ENCODE data around the gene ZNF101.
A peak's percentile ranks its signal among the peaks of the same experiment; 100 is the strongest.

ZNF101 gene

GRCh38 chr19:19668230-19669012, at the start of gene ZNF101:
Gene ZNF101 (plus strand): TSS chr19:19668839. CDS start chr19:19668964, 125 bp downstream.
- DNase-seq (ENCODE audit: low spot score) = peak; percentile 97

GRCh38 chr19:19619181-19619848, 49.3 kb upstream of the ZNF101 start:
- no peak for DNase-seq (ENCODE audit: low spot score)

GRCh38 chr19:19619849-19620210, 48.8 kb upstream of the ZNF101 start:
- no peak for DNase-seq (ENCODE audit: low spot score)

GRCh38 chr19:19623383-19623782, 45.3 kb upstream of the ZNF101 start:
- no peak for DNase-seq (ENCODE audit: low spot score)

- DNase-seq (ENCODE audit: low spot score) = no peak
Measured at GRCh38 chr19:19624032-19624570, 44.5 kb upstream of the ZNF101 start.

DNA sequence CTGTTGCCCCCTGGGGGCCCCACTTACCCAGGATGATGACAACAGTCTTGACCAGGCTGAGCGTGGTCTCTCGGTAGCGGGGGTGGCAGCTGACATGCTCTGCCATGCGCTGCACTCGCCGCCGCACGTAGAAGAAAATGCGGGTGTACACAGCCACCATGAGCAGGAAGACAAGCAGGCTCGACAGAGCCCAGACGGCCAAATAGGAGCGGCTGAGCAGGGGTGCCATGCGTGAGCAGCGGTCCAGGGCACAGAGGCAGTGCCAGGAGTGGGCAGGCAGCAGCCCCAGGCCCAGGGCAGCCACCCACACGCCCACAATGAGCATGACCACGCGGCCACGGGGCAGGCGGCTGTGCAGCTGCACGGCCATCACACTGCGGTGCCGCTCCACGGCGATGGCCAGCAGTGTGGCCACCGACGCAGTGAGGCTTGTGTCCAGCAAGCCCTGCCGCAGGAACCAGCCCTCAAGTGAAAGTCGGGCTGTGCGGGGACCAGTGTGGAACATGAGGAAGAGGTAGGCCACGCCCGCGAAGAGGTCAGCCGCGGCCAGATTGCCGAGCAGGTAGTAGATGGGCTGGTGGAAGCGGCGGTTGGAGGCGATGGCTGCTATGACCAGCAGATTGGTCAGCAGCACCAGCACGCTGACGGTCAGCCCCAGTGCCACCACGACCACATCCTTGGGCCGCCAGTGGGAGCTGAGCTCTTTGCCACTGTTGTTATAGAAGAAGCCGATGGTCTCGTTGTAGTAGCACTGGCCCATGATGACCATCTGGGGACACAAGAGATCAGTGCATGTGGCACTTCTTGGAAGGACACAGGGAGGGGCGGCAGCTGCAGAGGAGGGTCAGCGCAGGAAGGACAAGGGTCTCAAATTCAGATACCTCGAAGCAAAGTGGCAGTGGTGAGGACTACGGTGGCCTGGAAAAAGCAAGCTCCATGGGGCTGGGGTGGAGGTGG, 41.8 kb upstream of the ZNF101 start:
- no peak for DNase-seq (ENCODE audit: low spot score)

DNA sequence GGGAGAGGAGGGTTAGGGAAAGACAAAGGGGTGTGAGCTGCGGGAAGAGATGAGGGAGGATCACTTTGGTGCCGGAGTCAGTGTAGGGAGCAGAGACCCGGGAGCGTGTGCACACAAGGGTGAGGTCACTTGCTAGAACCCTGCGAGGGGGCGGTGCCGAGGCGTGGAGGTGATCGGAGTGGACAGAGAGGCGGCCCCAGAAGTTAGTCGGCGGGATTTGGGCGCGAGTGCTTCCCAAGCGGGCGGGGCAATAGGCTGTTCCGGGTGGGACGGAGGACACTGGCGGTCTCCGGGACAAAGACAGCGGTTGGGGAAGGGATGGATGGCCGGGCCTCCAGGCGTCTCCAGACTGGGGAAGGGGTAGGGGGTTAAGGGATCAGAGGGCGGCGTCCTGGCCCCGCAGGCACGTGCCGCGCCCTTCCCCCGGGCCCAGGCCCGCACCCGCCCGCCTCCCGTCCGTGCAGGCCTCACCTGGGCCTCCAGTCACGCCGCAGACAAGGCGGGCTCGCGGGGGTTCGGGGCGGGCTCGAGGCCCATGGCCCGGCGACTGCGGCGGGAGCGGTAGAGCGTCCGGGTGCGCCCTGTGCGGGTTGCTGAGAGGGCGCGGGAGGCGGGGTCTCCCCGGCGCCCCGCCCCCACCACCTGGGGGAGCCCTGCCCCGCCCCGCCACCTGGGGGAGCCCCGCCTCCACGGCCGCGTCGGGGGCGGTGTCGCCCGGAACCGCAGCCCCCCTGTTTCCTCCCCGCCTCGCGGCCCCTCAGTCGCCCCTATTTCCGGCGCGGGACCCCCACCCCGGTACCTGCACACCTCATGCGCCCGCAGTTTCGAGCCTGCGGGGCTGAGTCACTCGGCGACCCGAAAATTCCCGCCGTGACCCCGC, 40.8 kb upstream of the ZNF101 start, which contains the start of gene LPAR2:
Gene LPAR2 (minus strand): TSS at position 600 of the 880 bp plus-strand sequence. CDS start 945 bp downstream, outside the sequence.
- peak; percentile 64 for DNase-seq (ENCODE audit: low spot score)

DNA sequence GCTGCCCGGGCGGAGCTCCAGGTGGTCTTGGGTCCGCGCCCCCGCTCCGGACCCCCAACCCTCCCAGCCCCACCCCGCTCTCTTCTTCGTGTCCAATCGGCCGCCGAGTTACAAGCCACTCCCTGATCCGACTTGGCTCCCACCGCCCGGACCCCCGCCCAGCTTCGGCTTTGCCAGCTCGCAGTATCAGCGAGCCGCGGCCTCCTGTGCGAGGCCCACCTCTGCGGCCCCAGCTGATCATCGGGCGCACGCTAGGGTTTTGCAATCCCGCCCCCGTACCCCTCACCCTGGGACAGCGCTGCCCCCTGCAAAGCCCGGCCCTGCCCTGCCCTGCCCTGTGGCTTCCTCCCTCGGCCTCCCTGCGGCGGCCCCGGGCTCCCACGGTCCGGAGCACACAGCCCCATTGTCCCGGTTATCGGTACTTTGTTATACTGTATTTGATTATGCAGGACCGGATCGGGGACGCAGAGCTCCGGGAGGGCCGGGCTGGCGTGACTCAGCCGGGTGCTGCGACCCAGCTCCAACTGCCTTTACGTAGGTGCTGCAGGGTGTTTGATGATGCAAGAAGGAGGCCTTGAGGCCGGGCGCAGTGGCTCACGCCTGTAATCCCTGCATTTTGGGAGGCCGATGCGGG, 40.0 kb upstream of the ZNF101 start:
- no peak for DNase-seq (ENCODE audit: low spot score)

DNA sequence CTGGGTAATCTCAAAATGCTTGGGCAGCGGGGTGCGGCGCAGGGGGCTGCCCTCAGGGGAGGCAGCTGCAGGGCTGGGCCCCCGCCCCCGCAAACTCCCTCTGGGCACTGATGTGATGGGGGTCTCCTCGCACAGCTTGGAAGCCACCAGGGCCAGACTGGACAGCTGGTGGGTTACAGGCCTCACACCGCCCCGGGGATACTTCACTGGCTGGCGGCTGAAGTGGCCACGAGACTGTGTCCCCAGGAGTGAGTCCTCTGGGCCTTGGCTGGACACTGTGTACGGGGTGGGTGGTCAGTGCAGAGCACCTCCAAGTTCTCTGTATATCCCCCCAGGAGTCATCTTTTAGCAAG, 38.6 kb upstream of the ZNF101 start:
- DNase-seq (ENCODE audit: low spot score) = no peak

- no peak for DNase-seq (ENCODE audit: low spot score)
Measured at GRCh38 chr19:19630426-19630825, 38.2 kb upstream of the ZNF101 start.

GRCh38 chr19:19631346-19631745, 37.3 kb upstream of the ZNF101 start:
- DNase-seq (ENCODE audit: low spot score) = no peak

DNA sequence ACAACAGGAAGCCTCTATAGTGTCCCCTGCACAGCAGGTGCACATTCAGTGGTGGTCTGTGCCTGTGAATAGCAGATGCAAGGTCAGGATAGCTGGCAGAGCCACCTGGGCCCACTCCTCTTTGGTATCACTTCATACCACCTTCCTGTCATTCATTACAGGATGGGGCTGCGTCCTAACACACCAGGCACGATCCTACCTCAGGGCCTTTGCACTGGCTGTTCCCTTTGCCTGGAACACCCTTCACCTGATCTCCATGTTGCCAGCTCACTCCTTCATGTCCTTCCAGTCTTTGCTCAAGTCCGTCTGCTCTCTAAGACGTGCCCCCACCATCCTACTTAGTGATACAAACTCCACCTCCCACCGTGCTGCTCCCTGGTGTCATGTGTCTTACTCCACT, 36.0 kb upstream of the ZNF101 start:
- DNase-seq (ENCODE audit: low spot score) = no peak

DNA sequence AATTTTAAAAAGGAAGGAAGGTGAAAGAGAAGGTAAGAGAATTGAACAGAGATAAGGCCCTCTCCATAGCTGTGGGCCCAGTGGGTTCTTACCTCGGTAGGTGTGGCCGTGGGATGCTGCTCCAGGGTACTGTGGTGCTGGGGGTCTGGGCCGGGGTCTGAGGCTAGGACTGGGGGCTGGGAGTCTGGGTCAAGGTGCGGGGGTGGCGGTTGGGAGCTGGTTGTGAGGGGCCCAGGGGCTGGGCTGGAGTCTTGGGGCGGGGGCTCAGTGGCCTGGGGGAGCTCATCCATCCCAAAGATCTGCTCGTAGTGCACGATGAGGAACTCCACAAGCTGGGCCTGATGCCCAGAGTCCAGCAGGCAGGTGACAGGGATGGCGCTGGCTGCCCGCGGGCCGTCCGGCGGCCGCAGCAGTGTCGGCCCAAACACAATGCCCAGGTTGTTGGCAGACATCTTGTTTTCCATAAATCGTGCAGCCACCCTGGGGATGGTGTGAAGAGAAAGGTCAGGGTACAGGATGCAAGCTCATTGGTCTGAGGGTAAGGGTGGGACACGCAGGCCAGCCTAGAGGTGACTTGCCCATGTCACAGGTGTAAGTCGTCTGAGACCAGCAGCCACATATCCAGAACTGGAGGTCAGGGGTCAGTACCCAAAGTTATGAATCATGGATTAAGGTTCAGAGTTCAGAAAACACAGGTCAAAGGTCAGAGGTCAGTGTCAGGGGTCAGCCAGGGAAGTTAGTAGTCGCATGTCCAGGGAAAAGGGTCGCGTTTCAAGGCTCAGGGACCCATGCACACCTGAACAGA, 34.7 kb upstream of the ZNF101 start:
- DNase-seq (ENCODE audit: low spot score) = no peak

- DNase-seq (ENCODE audit: low spot score) = no peak
Measured at GRCh38 chr19:19634516-19635312, 33.9 kb upstream of the ZNF101 start.

DNA sequence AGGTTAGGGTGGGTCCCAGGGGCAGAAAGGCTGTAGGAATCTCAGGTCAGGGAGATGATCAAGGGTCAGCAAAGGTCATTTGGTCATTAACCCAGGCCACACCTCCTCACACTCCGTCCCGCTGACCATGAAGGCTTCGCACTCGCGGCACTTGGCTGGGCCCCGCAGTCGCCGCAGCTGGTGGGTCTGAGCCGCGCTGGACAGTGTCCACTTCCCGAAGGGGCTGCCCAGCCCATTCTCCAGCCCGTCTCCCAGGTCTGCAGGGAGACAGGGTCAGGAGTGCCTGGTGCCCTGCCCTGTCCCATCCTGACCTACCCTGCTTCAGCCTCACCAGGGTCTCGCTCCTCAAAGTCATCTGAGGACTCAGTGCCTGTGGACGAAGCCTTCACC, 33.3 kb upstream of the ZNF101 start:
- no peak for DNase-seq (ENCODE audit: low spot score)

DNA sequence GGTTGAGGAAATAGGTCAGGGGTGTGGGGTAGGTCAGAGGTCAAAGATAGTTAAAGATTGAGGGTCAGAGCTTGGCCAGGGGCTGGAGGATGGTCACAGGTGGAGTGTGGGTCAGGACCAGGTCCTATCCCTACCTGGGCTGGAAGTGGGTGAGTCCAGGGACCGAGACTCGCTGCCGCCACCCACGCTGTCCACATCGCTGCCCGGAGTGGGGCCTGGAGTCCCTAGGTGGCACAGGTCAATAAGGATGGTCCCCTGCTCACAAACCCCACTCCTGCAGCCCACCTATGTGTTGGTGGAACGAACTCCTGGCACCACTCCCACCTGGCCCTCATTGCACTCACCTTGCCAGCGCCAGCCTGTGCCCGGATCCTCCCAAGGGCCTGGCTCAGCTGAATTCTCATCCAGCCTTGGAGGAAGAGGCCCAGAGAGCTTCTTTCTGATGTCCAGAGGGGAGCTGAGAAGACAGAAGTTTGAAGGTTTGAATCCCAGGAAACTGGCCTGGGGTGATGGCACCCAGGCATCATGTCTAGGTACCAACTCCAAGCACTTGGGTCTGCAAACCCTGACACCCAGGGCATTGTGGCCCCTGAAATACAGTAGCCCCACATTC, 32.0 kb upstream of the ZNF101 start:
- DNase-seq (ENCODE audit: low spot score) = no peak

DNA sequence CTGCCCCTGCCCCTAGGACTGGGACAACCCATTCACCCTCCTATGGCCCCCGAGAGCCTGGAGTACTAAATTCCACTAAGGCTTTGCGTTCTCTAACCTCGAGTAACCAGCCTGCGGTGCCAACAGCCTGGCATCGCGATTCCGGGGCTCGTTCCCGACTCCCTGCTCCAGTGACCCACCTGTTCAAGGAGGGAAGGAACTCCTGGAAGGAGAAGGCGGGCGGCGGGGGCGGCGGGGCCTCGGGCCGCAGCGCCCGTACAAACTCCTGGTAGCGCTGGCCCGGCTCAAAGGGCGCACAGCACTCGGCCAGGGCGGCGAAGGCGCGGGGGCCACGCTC, 31.5 kb upstream of the ZNF101 start:
- no peak for DNase-seq (ENCODE audit: low spot score)

DNA sequence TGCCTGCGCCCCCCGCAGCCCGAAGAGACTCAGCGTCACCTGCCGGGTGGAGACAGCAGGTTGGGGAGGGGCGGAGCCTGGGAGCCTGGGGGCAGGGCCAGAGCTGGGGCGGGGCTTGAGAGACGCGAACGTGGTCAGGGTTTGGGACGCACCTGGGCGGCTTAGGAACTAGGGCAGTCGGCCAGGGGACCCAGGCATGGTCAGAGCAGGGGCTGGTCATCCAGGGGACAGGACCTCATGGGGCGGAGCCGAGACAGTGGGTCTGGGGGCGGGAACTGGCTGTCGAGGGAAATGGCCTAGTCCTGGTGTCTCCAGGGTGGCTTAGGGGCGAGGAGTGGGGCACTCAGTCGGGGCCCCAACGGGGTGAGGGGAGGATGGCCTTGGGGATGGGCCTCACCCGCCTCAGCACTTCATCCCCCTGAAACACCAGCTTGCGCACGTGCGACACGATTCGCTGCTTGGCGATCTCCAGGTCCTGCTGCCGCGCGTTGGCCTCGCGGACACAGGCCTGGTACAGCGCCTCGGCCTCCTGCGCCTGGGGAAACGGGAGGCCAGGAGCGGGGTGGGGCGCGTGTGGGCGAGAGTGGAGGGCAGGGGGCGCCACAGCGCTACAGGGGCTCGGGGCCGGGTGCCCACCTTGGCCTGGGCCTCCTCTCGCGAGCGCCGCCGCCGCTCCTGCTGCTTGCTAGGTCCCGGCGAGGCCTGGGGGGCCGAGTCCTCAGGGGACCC, 31.0 kb upstream of the ZNF101 start:
- DNase-seq (ENCODE audit: low spot score) = no peak

Measured in RKO (cell line).